Measurements from ENCODE around the gene LRRC63.

Gene LRRC63

DNA sequence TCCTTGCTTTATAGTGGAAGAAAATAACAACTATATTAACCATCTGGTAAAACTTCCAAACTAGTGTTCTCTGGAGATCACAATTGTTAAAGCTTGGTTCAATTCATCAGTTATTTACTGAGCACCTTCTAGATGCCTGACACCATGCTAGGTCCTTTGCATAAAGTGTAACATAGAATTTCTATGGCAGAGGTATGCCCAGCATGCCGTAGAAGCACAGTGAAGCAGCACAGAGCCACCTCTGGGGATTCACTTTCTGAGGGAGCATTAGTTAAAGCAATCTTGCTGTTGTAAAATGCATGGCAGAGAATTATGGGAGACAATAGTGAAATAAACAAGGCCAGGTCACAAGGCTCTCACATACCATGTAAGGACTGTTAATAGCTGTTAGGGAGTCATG is 75.2 kb downstream of the LRRC63 start:
- no peak for DNase-seq (ENCODE audit: low read depth)
- TF ChIP-seq, protein P1, sequence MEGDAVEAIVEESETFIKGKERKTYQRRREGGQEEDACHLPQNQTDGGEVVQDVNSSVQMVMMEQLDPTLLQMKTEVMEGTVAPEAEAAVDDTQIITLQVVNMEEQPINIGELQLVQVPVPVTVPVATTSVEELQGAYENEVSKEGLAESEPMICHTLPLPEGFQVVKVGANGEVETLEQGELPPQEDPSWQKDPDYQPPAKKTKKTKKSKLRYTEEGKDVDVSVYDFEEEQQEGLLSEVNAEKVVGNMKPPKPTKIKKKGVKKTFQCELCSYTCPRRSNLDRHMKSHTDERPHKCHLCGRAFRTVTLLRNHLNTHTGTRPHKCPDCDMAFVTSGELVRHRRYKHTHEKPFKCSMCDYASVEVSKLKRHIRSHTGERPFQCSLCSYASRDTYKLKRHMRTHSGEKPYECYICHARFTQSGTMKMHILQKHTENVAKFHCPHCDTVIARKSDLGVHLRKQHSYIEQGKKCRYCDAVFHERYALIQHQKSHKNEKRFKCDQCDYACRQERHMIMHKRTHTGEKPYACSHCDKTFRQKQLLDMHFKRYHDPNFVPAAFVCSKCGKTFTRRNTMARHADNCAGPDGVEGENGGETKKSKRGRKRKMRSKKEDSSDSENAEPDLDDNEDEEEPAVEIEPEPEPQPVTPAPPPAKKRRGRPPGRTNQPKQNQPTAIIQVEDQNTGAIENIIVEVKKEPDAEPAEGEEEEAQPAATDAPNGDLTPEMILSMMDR (conservative IDR thresholded peaks at IDR 0.05; ENCODE audit: low read depth, low read length), result no peak
- no peak overlapping the region for H3K4me3 ChIP-seq (ENCODE audit: low read length)

- TF ChIP-seq, protein P1 (conservative IDR thresholded peaks at IDR 0.05; ENCODE audit: low read depth, low read length), result peak; percentile 85
- DNase-seq (ENCODE audit: low read depth), result no peak
- no peak overlapping the region for H3K4me3 ChIP-seq (ENCODE audit: low read length)
Measured at GRCh38 chr13:46288570-46289259, 77.0 kb downstream of the LRRC63 start.

- TF ChIP-seq, protein P1 (conservative IDR thresholded peaks at IDR 0.05; ENCODE audit: low read depth, low read length), result no peak
- DNase-seq (ENCODE audit: low read depth), result no peak
- H3K4me3 ChIP-seq (ENCODE audit: low read length), result no peak overlapping the region
Measured at GRCh38 chr13:46289260-46289955, 77.7 kb downstream of the LRRC63 start.

GRCh38 chr13:46290434-46290833 is 78.7 kb downstream of the LRRC63 start:
- no peak for DNase-seq (ENCODE audit: low read depth)
- TF ChIP-seq, protein P1 (conservative IDR thresholded peaks at IDR 0.05; ENCODE audit: low read depth, low read length), result no peak
- H3K4me3 ChIP-seq (ENCODE audit: low read length), result no peak overlapping the region

- H3K4me3 ChIP-seq (ENCODE audit: low read length), result no peak overlapping the region
- TF ChIP-seq, protein P1 (conservative IDR thresholded peaks at IDR 0.05; ENCODE audit: low read depth, low read length), result no peak
- DNase-seq (ENCODE audit: low read depth), result no peak
Measured at GRCh38 chr13:46293436-46293835, 81.7 kb downstream of the LRRC63 start.

DNA sequence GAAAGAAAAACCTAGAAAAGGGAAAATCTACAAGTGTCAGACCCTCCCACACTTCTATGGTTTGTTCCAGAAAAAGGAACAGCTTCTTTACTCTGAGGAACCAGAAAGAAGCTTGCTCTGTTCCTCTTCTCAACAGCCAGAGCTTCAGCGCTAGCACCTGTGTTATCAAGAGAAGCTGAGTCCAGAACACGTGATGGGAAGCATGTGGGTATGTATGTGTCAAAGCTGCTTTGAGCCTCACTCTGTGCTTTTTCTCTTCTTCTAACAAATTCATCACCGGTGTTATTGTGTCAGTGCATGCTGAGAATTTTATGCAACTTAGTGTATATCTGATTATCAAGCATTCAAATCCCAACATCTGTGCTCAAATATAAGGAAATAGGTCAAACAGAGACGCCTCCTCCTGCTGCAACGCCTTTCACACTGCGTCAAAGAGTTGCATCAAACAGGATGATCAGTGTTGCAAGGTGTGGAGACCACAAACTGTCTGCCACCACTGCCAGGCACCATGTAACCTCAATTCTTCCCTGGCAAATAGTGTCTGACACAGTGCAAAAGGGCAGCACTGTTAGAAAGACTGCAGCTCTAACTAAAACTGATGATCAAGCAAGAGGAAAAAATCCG is 83.9 kb downstream of the LRRC63 start:
- H3K4me3 ChIP-seq (ENCODE audit: low read length), result no peak overlapping the region
- TF ChIP-seq, protein P1 (conservative IDR thresholded peaks at IDR 0.05; ENCODE audit: low read depth, low read length), result no peak
- DNase-seq (ENCODE audit: low read depth), result no peak

All from retinal pigment epithelial cell (primary cell).